K562 (cell line): ENCODE data around the gene TNIP2. TPM values are rescaled to one million over a fixed set of nuclear protein-coding genes. Genes with fewer than 3 reads are reported as not detected.

ENCODE experiments used
- ATAC-seq: fragments of 200-7000 bp; cut with Tn5 transposase; 3 replicates; pipeline ENCODE4 v1.9.1; 2020; ENCODE audit warnings: moderate library complexity
- BruUV-seq: library from RNA; stranded (reverse); fragments of 400-500 nt; replicated peaks from 2 replicates; lab custom pipeline; 2021; lab: Mats Ljungman, UMichigan
- CTCF ChIA-PET: fragments of 300-600 bp; formaldehyde crosslinking; extraction: SDS; loops from one replicate; lab custom pipeline; 2021; ENCODE audit warnings: low intra/inter-chr PET ratio; lab: Yijun Ruan, JAX
- POLR2A ChIA-PET: fragments of 300-600, 350-650 bp; sonication (Branson Sonifier 250); formaldehyde crosslinking; extraction: SDS; loops from one replicate; lab custom pipeline; 2021; ENCODE audit warnings: antibody characterized with exemption, inconsistent platforms; lab: Yijun Ruan, JAX
- DNase-seq, 4 experiments: peaks; one replicate each; pipeline versions ENCODE4 v3.0.0 to v3.0.0-alpha.2; 2011 to 2018; ENCODE audit warnings: low spot score in 3 of 4, mixed read lengths in 3 of 4; ENCODE audit errors: extremely low read depth in 1 of 4
- FAIRE-seq: peaks from 2 replicates; lab custom pipeline; 2011; peaks lifted over from hg19 to GRCh38; lab: Jason Lieb, UNC
- H2AFZ ChIP-seq: 2 replicates; pipeline ENCODE4 v1.6.0; 2011; ENCODE audit warnings: low read depth, low read length, control low read depth, inconsistent platforms
- H3K27ac ChIP-seq: fragments of 200-600 bp; 3 replicates; pipeline ENCODE4 v1.8.0; 2011; ENCODE audit warnings: low read depth, mild to moderate bottlenecking, control low read depth, inconsistent platforms, low read length, moderate library complexity, mixed read lengths; ENCODE audit errors: extremely low read depth
- H3K27me3 ChIP-seq, 2 experiments: fragments of 300-600 bp in 1 of 2; 2 replicates in 1 of 2; 3 replicates in 1 of 2; pipeline versions ENCODE4 v1.6.0 to v1.8.0; 2011; ENCODE audit warnings: inconsistent platforms in 2 of 2, low read length in 2 of 2, mild to moderate bottlenecking in 1 of 2, mixed read lengths in 1 of 2, moderate library complexity in 1 of 2; ENCODE audit not compliant: control insufficient read depth in 2 of 2, insufficient read depth in 2 of 2
- H3K36me3 ChIP-seq: fragments of 300-600 bp; 3 replicates; pipeline ENCODE4 v1.8.0; 2011; ENCODE audit warnings: mild to moderate bottlenecking, low read length, inconsistent platforms; ENCODE audit not compliant: control insufficient read depth, insufficient read depth
- H3K4me1 ChIP-seq, 2 experiments: fragments of 200-600 bp in 1 of 2; replicated peaks in 1 of 2; 2 replicates in 1 of 2; 3 replicates in 1 of 2; pipeline versions ENCODE4 v1.5.1 to v1.8.0; 2011; ENCODE audit warnings: inconsistent platforms in 2 of 2, low read length in 2 of 2, mild to moderate bottlenecking in 1 of 2, mixed read lengths in 1 of 2, moderate library complexity in 1 of 2; ENCODE audit not compliant: control insufficient read depth in 2 of 2, insufficient read depth in 2 of 2
- H3K4me2 ChIP-seq: 2 replicates; pipeline ENCODE4 v1.6.1; 2011; ENCODE audit warnings: low read length, control low read depth, inconsistent platforms, mixed read lengths; ENCODE audit not compliant: insufficient read depth
- H3K4me3 ChIP-seq: fragments of 200-600 bp; sonication (generic), shearing (Covaris generic); 2 replicates; pipeline ENCODE4 v1.5.1; 2016; ENCODE audit warnings: control low read depth, inconsistent platforms
- H3K79me2 ChIP-seq: fragments of 200-600 bp; 3 replicates; pipeline ENCODE4 v1.8.0; 2011; ENCODE audit warnings: low read length, inconsistent platforms; ENCODE audit not compliant: control insufficient read depth, insufficient read depth
- H3K9ac ChIP-seq, 2 experiments: 2 replicates each; pipeline versions ENCODE4 v1.6.0 to v1.6.1; 2011; ENCODE audit warnings: low read depth in 2 of 2, low read length in 2 of 2, control low read depth in 1 of 2, inconsistent platforms in 1 of 2, mild to moderate bottlenecking in 1 of 2, mixed read lengths in 1 of 2; ENCODE audit not compliant: insufficient read depth in 1 of 2
- H3K9me1 ChIP-seq: one replicate; pipeline ENCODE4 v1.6.0; 2011; ENCODE audit warnings: inconsistent platforms, mild to moderate bottlenecking, low read length, moderate library complexity; ENCODE audit not compliant: control insufficient read depth, insufficient read depth
- H3K9me3 ChIP-seq: replicated peaks from 2 replicates; pipeline ENCODE4 v1.5.1; 2011; ENCODE audit warnings: low read depth, low read length, inconsistent platforms; ENCODE audit not compliant: control insufficient read depth, insufficient read depth
- H4K20me1 ChIP-seq: replicated peaks from 2 replicates; pipeline ENCODE4 v1.6.1; 2011; ENCODE audit warnings: low read length, inconsistent platforms, mixed read lengths; ENCODE audit not compliant: control insufficient read depth, insufficient read depth
- ESRRA ChIP-seq: fragments of 450-650 bp; IDR thresholded peaks from 2 replicates; pipeline ENCODE4 v1.6.1; 2014; ENCODE audit warnings: low read depth, mild to moderate bottlenecking, moderate library complexity, borderline replicate concordance
- NFIX ChIP-seq: fragments of 250-450 bp; sonication (Bioruptor Pico); IDR thresholded peaks from 2 replicates; pipeline ENCODE4 v1.4.0; 2020; ENCODE audit warnings: low read depth, mild to moderate bottlenecking, moderate library complexity
- SRSF7 ChIP-seq: fragments of 200-400 bp; formaldehyde crosslinking; optimal IDR thresholded peaks from 2 replicates; pipeline ENCODE3; 2017; ENCODE audit warnings: mild to moderate bottlenecking, low read depth, low read length
- TCF7L2 ChIP-seq: fragments of 150-350 bp; IDR thresholded peaks from 2 replicates; pipeline ENCODE4 v1.6.1; 2016; ENCODE audit warnings: low read depth, mild to moderate bottlenecking, low read length, moderate library complexity
- ZNF143 ChIP-seq: sonication (generic); formaldehyde crosslinking; IDR thresholded peaks from 2 replicates; pipeline ENCODE4 v1.9.0; 2022; ENCODE audit warnings: mild to moderate bottlenecking, missing genetic modification reagents
- ZNF695 ChIP-seq: fragments of 450-650 bp; formaldehyde crosslinking; IDR thresholded peaks from 2 replicates; pipeline ENCODE4 v1.4.0; 2020; ENCODE audit warnings: mild to moderate bottlenecking, moderate library complexity
- WGBS: fragments of 100-300 bp; shearing (Covaris generic); methylation state at CpG from one replicate; pipeline ENCODE4 v1.1.6; 2016; ENCODE audit warnings: low coverage, mixed read lengths; ENCODE audit not compliant: insufficient coverage; ENCODE audit errors: missing lambda C conversion rate; 5-methylcytosine and 5-hydroxymethylcytosine counted together
- in situ Hi-C: fragments of 300-500 bp; cut with MboI; formaldehyde crosslinking; loops from 4 replicates; pipeline ENCODE4 v1.15.0; 2018; ENCODE audit warnings: inconsistent platforms, mixed read lengths
- intact Hi-C: fragments of 100-400 bp; cut with micrococcal nuclease; formaldehyde crosslinking; loops from 2 replicates; pipeline ENCODE4 v1.14.2; 2022
- polyA plus RNA-seq, 8 experiments: library from polyadenylated mRNA; depleted of rRNA in 4 of 8; stranded (reverse) in 5 of 8; unstranded in 3 of 8; fragments of >200 nt; fragmentation: Nextera tagmentation in 2 of 8; fragmentation: Illumina TruSeq in 1 of 8; extraction: Ambion mirVana in 2 of 8; extraction: Trizol in 1 of 8; gene quantifications; 2 replicates each; pipeline versions ENCODE4 v1.2.1 to v1.2.3, GENCODE V29; 2011 to 2014; ENCODE audit warnings: inconsistent platforms in 1 of 8, missing spikeins in 1 of 8
- total RNA-seq, 7 experiments: library from RNA; depleted of rRNA in 6 of 7; stranded (reverse); fragments of >200 nt in 6 of 7; fragmentation: Illumina TruSeq in 2 of 7; extraction: Trizol in 2 of 7; gene quantifications; 2 replicates each; pipeline versions ENCODE4 v1.2.1 to v1.2.3, GENCODE V29; 2011 to 2021; ENCODE audit warnings: low replicate concordance in 1 of 7
- TF ChIP-seq, protein P1 (sequence below): fragments of 200-400 bp; formaldehyde crosslinking; IDR thresholded peaks from 2 replicates; pipeline ENCODE4 v1.6.1; 2017; ENCODE audit warnings: mild to moderate bottlenecking, low read depth, low read length, moderate library complexity

The TNIP2 gene
- total and polyA plus RNA-seq, 9 of the 15 experiments (the other 6 are each of a cell fraction or from before 2014, with no cell fraction given) = 0.61 to 42.6 (median 19.5) TPM

DNA sequence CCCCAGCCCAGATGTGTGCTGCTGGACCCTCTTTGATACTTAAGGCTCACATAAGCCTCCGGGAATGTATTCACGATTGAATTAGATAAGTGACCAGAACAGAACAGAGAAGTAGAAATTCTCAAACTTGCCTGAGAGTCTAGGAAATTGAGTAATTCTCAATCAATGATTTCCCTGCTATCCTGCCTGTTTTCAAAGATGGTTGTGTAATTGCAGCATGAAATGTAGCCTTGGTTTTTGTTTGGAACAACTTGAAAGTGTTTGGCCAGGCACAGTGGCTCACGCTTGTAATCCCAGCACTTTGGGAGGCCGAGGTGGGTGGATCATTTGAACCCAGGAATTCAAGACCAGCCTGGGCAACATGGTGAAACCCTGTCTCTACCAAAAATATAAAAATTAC is 41.2 kb downstream of the TNIP2 start:
- 87% methylated on average over 4 of the region's 4 CpGs for WGBS
- Histone ChIP-seq H3K9ac (no peak overlapping the region), H3K79me2 (no peaks in the 10 kb centered on the region), H3K4me3 (no peak overlapping the region), H3K27ac (no peak overlapping the region), H4K20me1 (no peaks in the 10 kb centered on the region), H3K9me1 (no peaks in the 10 kb centered on the region), H3K9me3 (no peaks in the 10 kb centered on the region), H3K36me3 (peaks cover 51% of the 10 kb centered on the region; the same call in 2 of the 3 replicates), H3K4me1 (no peaks in the 10 kb centered on the region), H2AFZ (no peak overlapping the region), H3K27me3 (no peaks in the 10 kb centered on the region), H3K4me2 (no peak overlapping the region)
- in situ Hi-C loops (no loop called here), intact Hi-C loops (no loop called here)
- CTCF ChIA-PET = no interaction called here
- no peak for ATAC-seq
- DNase-seq = no peak
- no peak for TF ChIP-seq TCF7L2
- TF ChIP-seq, protein P1, sequence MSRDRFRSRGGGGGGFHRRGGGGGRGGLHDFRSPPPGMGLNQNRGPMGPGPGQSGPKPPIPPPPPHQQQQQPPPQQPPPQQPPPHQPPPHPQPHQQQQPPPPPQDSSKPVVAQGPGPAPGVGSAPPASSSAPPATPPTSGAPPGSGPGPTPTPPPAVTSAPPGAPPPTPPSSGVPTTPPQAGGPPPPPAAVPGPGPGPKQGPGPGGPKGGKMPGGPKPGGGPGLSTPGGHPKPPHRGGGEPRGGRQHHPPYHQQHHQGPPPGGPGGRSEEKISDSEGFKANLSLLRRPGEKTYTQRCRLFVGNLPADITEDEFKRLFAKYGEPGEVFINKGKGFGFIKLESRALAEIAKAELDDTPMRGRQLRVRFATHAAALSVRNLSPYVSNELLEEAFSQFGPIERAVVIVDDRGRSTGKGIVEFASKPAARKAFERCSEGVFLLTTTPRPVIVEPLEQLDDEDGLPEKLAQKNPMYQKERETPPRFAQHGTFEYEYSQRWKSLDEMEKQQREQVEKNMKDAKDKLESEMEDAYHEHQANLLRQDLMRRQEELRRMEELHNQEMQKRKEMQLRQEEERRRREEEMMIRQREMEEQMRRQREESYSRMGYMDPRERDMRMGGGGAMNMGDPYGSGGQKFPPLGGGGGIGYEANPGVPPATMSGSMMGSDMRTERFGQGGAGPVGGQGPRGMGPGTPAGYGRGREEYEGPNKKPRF = no peak
- TF ChIP-seq ZNF143 (CRISPR knock-in tag) = no peak
- TF ChIP-seq ESRRA = no peak
- no peak for TF ChIP-seq NFIX (CRISPR knock-in tag)
- TF ChIP-seq ZNF695 (CRISPR knock-in tag) = no peak
- no peak for TF ChIP-seq SRSF7
- POLR2A ChIA-PET = interaction anchor here (1.6 kb wide), 1 partner anchor 11 kb away, joined by 4 read pairs; no protein-coding TSS in a partner anchor
- BruUV-seq = no TSS peak
- no peak for FAIRE-seq
